T-helper 1 cell treated with Interleukin-12 subunit alpha and Interleukin-12 subunit beta and Interleukin-4 antibody, amounts not matched to agents 30 ng/mL and 1 ng/mL, for 36 hours (primary cell): ENCODE data around the gene KAT6B. TPM values are rescaled to one million over a fixed set of nuclear protein-coding genes. Genes with fewer than 3 reads are reported as not detected.

ENCODE experiments used
- intact Hi-C: fragments of 100-400 bp; cut with micrococcal nuclease; formaldehyde crosslinking; loops from one replicate; pipeline ENCODE4 v1.15.1; 2024
- total RNA-seq: library from RNA; stranded (reverse); gene quantifications from 2 replicates; pipeline ENCODE4 v1.2.3, GENCODE V29; 2022

KAT6B gene
- total RNA-seq, 1 donor from 2014 or later, result 29.5 TPM

- intact Hi-C loops, result no loop called here
These were observed 121.5 kb downstream of the KAT6B start for GRCh38 chr10:74947781-74948401.

GRCh38 chr10:74949034-74949832 lies 122.8 kb downstream of the KAT6B start:
- intact Hi-C loops, result no loop called here

- intact Hi-C loops, result no loop called here
These were observed 123.7 kb downstream of the KAT6B start for GRCh38 chr10:74949843-74950765.

GRCh38 chr10:74953214-74953613 lies 126.8 kb downstream of the KAT6B start:
- intact Hi-C loops, result no loop called here

GRCh38 chr10:74955796-74956195 lies 129.4 kb downstream of the KAT6B start:
- intact Hi-C loops, result no loop called here

- intact Hi-C loops, result no loop called here
These were observed 130.2 kb downstream of the KAT6B start for GRCh38 chr10:74956555-74957111.

- intact Hi-C loops, result no loop called here
These were observed 131.0 kb downstream of the KAT6B start for GRCh38 chr10:74957285-74957961.

- intact Hi-C loops, result no loop called here
These were observed 131.9 kb downstream of the KAT6B start for GRCh38 chr10:74958316-74958715.

GRCh38 chr10:74960670-74961069 lies 134.3 kb downstream of the KAT6B start:
- intact Hi-C loops, result no loop called here

- intact Hi-C loops, result no loop called here
These were observed 136.1 kb downstream of the KAT6B start for GRCh38 chr10:74962517-74962916.

GRCh38 chr10:74963549-74963948 lies 137.1 kb downstream of the KAT6B start:
- intact Hi-C loops, result no loop called here

- intact Hi-C loops, result no loop called here
These were observed 141.7 kb downstream of the KAT6B start for GRCh38 chr10:74967911-74968666.

GRCh38 chr10:74968667-74969061 lies 142.3 kb downstream of the KAT6B start:
- intact Hi-C loops, result no loop called here

- intact Hi-C loops, result no loop called here
These were observed 142.7 kb downstream of the KAT6B start for GRCh38 chr10:74969093-74969492.

- intact Hi-C loops, result no loop called here
These were observed 143.1 kb downstream of the KAT6B start for GRCh38 chr10:74969530-74969929.

GRCh38 chr10:74973741-74974392 lies 147.5 kb downstream of the KAT6B start:
- intact Hi-C loops, result no loop called here

- intact Hi-C loops, result no loop called here
These were observed 149.4 kb downstream of the KAT6B start for GRCh38 chr10:74975758-74976157.

GRCh38 chr10:74976565-74976964 lies 150.2 kb downstream of the KAT6B start:
- intact Hi-C loops, result no loop called here

GRCh38 chr10:74977072-74977471 lies 150.7 kb downstream of the KAT6B start:
- intact Hi-C loops, result no loop called here
